ENCODE results near the gene CYP3A7. TPM values are rescaled to one million over a fixed set of nuclear protein-coding genes. Genes with fewer than 3 reads are reported as not detected.
A peak's percentile ranks its signal among the peaks of the same experiment; 100 is the strongest.
"Not testable (repeated sequence)": the region's sequence is repeated elsewhere in the genome, so short reads cannot be mapped to it uniquely, and the experiment has no call there.

Gene CYP3A7
- total RNA-seq, 1 donor from 2014 or later, result 1.6 TPM

GRCh38 chr7:99742737-99743394, 7.9 kb upstream of the CYP3A7 start:
- H3K27me3 ChIP-seq, result no peaks in the 10 kb centered on the region
- no peak overlapping the region for H3K27ac ChIP-seq
- H3K4me3 ChIP-seq, result no peak overlapping the region
- no peak for TF ChIP-seq CTCF (IDR thresholded peaks at IDR 0.05)
- no peak for ATAC-seq
- no peak for DNase-seq
- no peaks in the 10 kb centered on the region for H3K9me3 ChIP-seq
- H3K36me3 ChIP-seq, result no peaks in the 10 kb centered on the region
- no peaks in the 10 kb centered on the region for H3K4me1 ChIP-seq
- intact Hi-C loops (cut with DNase I), result no loop called here

- H3K4me3 ChIP-seq, result no peak overlapping the region
- no peak for ATAC-seq
- TF ChIP-seq CTCF (IDR thresholded peaks at IDR 0.05), result no peak
- H3K27ac ChIP-seq, result peak overlapping the region; percentile 19
- H3K27me3 ChIP-seq, result no peaks in the 10 kb centered on the region
- DNase-seq, result no peak
- intact Hi-C loops (cut with DNase I), result no loop called here
- no peaks in the 10 kb centered on the region for H3K9me3 ChIP-seq
- H3K36me3 ChIP-seq, result no peaks in the 10 kb centered on the region
- no peaks in the 10 kb centered on the region for H3K4me1 ChIP-seq
Observed at GRCh38 chr7:99741441-99741795, 6.4 kb upstream of the CYP3A7 start.

- ATAC-seq (peak; percentile 75), DNase-seq (no peak)
- peak overlapping the region; percentile 19 for H3K27ac ChIP-seq
Observed at GRCh38 chr7:99740573-99741440, 5.8 kb upstream of the CYP3A7 start.

DNA sequence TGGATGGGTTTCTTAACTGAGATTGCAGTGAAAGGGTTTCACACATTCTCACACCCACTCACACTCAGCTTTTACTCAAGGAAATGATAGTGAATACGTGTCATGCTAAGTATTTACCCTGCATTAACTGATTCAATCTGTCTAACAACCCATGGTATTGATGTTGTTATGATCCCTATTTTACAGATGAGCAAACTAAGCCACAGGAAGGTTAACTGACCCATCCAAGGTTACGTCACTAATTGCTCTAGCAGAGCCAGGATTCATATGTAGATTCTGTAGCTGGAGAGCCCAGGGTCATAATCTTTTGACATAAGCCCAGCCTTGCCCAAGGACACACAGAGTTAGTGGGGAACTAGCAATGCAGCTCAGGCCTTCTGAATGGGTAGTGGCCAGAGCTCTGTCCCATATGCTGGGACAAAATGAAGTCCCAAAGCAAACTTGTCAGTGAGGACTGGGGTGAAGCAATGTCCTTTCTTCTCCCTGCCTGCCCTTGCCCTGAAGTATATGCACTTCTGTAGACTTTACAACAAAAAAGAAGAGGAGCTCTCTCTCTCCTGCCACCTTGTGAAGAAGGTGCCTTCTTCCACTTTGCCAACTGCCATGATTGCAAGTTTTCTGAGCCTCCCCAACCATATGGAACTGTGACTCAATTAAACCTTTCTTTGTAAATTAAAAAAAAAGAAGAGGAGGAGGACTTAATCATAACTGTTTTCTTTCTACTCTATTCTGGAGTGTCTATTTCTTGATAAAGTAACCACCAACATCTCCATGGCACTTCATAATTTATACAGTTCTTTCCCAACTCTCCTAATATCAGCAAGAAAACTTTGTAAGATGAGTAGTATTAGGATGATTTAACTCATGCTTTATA, 4.9 kb upstream of the CYP3A7 start:
- no peak for DNase-seq
- no peaks in the 10 kb centered on the region for H3K27me3 ChIP-seq
- no peak overlapping the region for H3K27ac ChIP-seq
- no peaks in the 10 kb centered on the region for H3K9me3 ChIP-seq
- H3K4me1 ChIP-seq, result no peaks in the 10 kb centered on the region
- intact Hi-C loops (cut with DNase I), result no loop called here
- no peak overlapping the region for H3K4me3 ChIP-seq
- no peaks in the 10 kb centered on the region for H3K36me3 ChIP-seq
- peak; percentile 33 for ATAC-seq
- TF ChIP-seq CTCF (IDR thresholded peaks at IDR 0.05), result no peak

More at GRCh38 chr7:99740573-99741440, 5.8 kb upstream of the CYP3A7 start:
- TF ChIP-seq CTCF (IDR thresholded peaks at IDR 0.05), result no peak
- no peak overlapping the region for H3K4me3 ChIP-seq
- H3K9me3 ChIP-seq, result no peaks in the 10 kb centered on the region
- intact Hi-C loops (cut with DNase I), result no loop called here
- no peaks in the 10 kb centered on the region for H3K4me1 ChIP-seq
- no peaks in the 10 kb centered on the region for H3K27me3 ChIP-seq
- no peaks in the 10 kb centered on the region for H3K36me3 ChIP-seq

GRCh38 chr7:99737726-99738125, 2.7 kb upstream of the CYP3A7 start:
- no peaks in the 10 kb centered on the region for H3K36me3 ChIP-seq
- no peaks in the 10 kb centered on the region for H3K4me1 ChIP-seq
- intact Hi-C loops (cut with DNase I), result no loop called here
- no peaks in the 10 kb centered on the region for H3K9me3 ChIP-seq
- no peak overlapping the region for H3K27ac ChIP-seq
- TF ChIP-seq CTCF (IDR thresholded peaks at IDR 0.05), result no peak
- no peaks in the 10 kb centered on the region for H3K27me3 ChIP-seq
- ATAC-seq (no peak), DNase-seq (no peak)
- H3K4me3 ChIP-seq, result no peak overlapping the region

GRCh38 chr7:99736667-99737066, 1.7 kb upstream of the CYP3A7 start:
- H3K4me1 ChIP-seq; H3K27me3 ChIP-seq; H3K4me3 ChIP-seq; H3K9me3 ChIP-seq; DNase-seq; H3K36me3 ChIP-seq; intact Hi-C loops (cut with DNase I); ATAC-seq; H3K27ac ChIP-seq: not testable (repeated sequence)
